GM19023 (cell line): ENCODE data around the gene TOLLIP.

Experiments used
- ATAC-seq: cut with Tn5 transposase; IDR thresholded peaks from one replicate; pipeline ENCODE4 v1.9.1; 2021; ENCODE audit warnings: mild to moderate bottlenecking, moderate library complexity; ENCODE audit not compliant: unreplicated experiment

The TOLLIP gene

GRCh38 chr11:1285316-1285744 is 24.1 kb downstream of the TOLLIP start:
- ATAC-seq, result no peak

GRCh38 chr11:1283906-1284305 is 25.5 kb downstream of the TOLLIP start:
- ATAC-seq, result no peak

GRCh38 chr11:1283091-1283511 is 26.3 kb downstream of the TOLLIP start:
- no peak for ATAC-seq

DNA sequence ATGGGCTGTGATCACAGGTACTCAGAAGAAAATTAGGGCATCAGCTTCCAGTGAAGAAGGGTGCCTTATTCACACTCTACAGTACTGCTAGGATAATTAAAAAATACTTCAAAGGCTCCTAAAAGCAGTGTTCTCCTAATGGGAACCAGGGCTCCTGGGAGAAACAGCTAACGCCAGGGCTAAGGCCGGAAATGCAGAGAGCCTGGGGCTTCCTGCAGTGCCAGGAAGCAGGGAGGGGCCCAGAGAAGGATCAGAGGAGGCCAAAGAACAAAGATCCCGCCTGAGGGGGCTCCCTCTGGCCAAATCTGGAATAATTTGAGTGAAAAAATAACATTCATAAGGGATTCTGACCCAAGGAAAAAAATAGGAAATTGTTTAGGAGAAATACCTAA is 27.5 kb downstream of the TOLLIP start:
- no peak for ATAC-seq

GRCh38 chr11:1281326-1281973 is 28.0 kb downstream of the TOLLIP start:
- ATAC-seq, result no peak

GRCh38 chr11:1280116-1281035 is 29.1 kb downstream of the TOLLIP start:
- no peak for ATAC-seq

DNA sequence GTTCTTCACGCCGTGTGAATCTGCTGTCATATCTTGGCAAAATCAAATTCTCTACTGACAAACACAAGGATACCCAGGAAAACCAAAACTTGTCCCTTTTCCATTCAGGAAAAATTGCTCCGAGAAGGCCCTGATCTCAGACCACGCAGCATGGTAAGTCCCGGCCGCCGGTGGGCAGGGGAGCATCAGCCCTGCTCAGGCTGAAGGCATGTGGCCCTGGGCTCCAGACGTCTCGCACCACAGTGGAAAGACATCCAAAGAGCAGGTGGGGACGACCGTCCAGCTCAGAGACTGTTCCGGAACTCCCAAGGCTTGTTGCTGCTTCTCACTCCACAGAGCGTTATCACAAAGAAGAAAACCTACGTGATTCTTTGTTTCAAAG is 29.8 kb downstream of the TOLLIP start:
- no peak for ATAC-seq

DNA sequence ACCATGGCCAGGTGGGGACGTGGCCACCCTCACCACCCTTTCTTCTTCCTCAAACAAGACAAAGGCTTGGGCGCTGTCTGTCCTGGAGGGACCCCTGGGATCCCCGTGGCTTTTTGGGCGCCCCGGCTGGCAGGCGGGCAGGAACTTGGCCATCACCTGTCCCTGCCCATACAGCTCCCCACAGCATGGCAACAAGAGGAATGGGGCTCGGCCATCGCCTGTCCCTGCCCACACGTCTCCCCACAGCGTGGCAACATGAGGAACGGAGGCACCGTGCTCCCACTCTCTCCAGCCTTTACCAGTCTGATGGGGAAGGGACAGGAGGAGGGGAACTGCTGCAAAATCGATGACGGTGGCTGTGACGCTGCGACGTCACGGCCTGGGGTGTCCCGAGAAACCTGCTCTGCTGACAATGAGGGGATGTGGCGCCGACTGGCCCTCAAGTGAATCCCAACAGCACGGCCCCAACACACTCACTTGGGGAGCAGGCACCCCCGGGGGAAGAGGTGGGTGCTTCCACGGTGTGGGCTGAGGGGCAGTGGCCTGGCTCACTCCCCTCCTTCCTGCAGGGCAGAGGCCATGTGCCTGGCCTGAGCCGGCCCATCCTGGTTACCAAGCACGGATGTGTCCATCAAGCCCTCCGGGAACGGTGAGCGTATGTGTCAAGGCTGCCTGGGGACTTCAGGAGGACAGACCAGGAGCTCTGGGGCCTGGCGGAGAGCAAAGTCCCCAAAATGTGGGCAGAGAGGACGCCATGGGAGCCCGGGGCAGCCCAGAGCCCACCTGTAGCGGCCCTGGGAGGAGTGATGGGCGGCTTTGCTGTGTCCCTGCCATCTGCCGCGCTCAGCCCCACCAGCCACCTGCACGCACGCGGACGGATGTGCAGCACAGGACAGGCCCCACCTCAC is 30.4 kb downstream of the TOLLIP start:
- no peak for ATAC-seq

GRCh38 chr11:1277936-1278512 is 31.4 kb downstream of the TOLLIP start:
- ATAC-seq, result no peak

GRCh38 chr11:1276866-1277615 is 32.4 kb downstream of the TOLLIP start:
- no peak for ATAC-seq

DNA sequence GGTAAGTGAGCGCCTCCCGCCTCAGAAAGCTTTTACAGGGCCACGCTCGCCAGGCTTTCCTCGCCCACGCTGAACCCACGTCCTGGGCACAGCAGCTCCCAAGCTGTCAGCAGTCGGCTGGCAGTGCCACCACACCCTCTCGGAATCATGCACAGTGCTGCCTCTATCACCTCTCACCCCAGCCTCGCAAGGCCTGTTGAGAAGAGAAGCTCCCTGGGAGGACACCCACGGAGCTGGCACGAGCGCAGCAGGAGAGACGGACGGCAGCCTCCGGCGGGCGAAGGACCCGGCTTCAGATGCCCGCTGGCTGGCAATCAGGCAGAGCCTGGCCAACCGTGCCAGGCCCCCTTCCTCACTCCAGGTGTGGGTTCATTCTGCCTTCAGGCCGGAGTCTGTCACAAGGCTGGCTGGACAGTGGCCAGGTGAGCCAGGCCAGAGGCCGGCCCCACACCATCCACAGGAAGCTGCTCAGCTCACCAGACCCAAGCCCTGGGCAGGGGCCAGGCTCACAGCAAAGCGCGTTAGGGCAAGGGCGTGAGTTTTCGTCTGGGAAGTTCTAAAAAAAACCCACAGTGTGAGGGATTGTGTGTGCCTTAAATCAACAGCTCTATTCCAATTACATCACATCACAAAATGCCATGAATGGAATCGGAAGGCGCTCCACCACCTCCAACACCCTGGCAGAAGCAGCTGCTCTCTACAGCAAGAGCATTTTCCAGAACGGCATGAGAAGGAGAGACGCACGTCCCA is 33.2 kb downstream of the TOLLIP start:
- no peak for ATAC-seq

DNA sequence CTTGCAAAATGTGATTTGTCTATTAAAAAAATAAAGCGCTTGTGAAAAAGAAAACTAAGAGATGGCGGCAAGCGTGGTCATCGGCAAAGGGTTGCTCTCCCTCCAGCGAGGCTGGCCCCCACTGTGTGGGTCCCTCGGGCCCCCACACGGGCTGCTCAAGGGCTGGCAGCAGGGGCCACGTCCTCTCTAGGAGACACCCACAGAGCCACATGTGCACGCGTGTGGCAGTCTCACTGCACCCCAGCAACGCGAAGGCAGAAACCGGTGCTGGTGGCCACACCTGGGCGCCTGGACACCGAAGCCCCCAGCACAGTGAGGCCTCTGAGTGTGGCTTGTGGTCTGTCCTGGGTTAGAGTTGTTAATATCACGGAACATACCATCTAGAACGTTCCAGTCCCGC is 34.4 kb downstream of the TOLLIP start:
- no peak for ATAC-seq

DNA sequence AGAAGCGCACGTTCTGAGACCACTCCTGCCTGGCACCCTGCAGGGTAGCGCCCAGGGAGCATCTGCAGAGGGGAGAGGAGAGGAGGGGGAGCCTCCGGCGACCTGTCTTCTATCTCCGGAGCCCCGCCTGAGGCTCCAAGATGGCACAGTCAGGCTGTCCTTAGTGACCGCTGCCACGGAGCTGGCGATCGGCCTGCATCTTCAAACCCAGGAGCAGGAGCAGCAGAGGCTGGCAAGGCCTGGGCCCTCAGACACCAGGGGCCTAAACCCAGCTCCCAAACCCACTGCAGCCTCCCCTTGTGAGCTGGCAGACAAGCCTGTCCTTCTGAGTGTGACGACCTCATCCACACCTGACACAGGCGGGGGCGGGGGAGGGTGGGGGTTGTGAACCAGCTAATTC is 34.9 kb downstream of the TOLLIP start:
- no peak for ATAC-seq

DNA sequence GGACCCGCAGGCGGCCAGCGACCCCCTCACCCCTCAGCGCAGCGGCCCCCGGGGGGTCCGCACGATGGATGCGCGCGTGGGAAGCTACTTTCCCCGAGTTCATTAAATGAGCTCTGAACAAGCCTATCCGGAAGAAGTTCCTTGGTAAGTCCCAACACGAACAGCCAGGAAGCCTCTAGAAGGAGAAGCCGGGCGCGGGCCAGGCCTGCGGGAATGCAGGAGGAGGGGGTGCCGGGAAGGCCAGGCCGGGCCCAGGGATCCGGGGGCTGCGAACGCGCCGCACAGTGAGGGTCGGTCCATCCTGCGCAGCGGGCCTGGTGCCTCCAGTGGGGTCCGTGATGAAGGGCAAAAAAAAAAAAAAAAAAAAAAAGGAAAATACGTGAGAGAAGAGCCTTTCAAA is 36.9 kb downstream of the TOLLIP start:
- no peak for ATAC-seq

- no peak for ATAC-seq
These were observed 37.5 kb downstream of the TOLLIP start for GRCh38 chr11:1271927-1272326.

GRCh38 chr11:1271406-1271805 is 38.0 kb downstream of the TOLLIP start:
- no peak for ATAC-seq

DNA sequence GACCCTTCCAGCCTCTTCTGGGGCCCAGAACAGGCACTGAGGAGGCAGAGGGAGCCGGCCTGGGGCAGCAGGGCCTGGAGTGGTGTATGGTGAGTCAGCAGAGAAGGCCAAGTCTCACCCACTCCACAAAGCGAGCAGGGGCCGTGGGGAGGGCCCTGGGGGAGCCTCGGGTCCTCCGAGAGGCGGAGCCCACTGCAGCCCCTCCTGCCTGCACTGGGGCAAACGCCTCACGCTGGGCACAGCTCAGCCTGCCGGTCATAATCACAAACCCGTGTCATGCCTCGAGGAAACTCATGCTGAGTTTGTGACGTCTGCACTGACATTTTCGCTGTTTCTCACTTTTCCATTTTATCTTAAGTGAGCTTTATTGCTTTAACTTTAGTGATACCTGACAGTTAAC is 38.4 kb downstream of the TOLLIP start:
- no peak for ATAC-seq

DNA sequence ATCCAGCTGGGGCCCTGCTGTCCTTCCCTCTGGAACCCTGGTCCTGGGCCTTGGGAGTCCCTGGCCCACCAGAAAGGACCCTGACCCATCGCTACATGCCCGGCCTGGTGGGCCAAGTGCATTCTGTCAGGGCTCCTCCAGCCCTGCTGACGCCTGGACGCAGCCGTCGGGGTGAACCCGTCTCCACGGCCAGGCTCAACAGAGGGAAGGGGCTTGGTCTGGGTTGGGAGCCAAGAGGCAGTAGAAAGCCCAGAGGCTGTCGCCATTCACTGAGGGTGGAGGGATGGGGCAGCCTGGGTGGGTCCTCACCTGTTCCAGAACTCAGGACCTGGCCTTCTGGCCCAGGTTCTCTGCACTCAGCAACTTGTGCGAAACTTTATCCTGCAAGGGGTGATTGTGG is 39.0 kb downstream of the TOLLIP start:
- ATAC-seq, result no peak

DNA sequence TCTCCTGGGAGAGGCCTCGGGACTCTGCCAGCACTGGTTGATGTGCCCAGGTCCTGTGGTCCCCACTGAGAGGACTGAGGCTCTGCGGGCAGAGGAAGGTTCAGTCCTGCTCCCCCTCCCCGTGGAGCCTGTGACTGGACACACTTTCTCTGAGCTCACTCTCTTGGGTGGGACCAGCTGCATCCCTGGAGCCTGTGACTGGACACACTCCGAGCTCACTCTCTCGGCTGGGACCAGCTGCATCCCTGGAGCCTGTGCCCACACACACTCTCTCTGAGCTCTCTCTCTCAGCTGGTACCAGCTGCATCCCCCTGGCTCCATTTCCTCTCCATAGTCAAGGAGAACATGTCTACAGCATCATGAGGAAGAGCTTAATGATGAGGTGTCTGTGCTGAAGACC is 39.5 kb downstream of the TOLLIP start:
- no peak for ATAC-seq
